D721Med (cell line): ENCODE data around the gene CTDP1.

Source experiments
- DNase-seq: peaks from one replicate; pipeline ENCODE4 v3.0.0; 2011; ENCODE audit warnings: low spot score; ENCODE audit not compliant: insufficient read length
- FAIRE-seq: peaks from 2 replicates; lab custom pipeline; 2011; peaks lifted over from hg19 to GRCh38; lab: Jason Lieb, UNC
- TF ChIP-seq, protein P1 (sequence below): IDR thresholded peaks from 2 replicates; pipeline ENCODE4 v1.5.1; 2012; ENCODE audit warnings: mild to moderate bottlenecking, control low read depth; ENCODE audit not compliant: insufficient read depth; ENCODE audit errors: missing control alignments

Gene CTDP1

GRCh38 chr18:79789901-79790890 is 110.6 kb downstream of the CTDP1 start:
- TF ChIP-seq, protein P1, sequence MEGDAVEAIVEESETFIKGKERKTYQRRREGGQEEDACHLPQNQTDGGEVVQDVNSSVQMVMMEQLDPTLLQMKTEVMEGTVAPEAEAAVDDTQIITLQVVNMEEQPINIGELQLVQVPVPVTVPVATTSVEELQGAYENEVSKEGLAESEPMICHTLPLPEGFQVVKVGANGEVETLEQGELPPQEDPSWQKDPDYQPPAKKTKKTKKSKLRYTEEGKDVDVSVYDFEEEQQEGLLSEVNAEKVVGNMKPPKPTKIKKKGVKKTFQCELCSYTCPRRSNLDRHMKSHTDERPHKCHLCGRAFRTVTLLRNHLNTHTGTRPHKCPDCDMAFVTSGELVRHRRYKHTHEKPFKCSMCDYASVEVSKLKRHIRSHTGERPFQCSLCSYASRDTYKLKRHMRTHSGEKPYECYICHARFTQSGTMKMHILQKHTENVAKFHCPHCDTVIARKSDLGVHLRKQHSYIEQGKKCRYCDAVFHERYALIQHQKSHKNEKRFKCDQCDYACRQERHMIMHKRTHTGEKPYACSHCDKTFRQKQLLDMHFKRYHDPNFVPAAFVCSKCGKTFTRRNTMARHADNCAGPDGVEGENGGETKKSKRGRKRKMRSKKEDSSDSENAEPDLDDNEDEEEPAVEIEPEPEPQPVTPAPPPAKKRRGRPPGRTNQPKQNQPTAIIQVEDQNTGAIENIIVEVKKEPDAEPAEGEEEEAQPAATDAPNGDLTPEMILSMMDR, result no peak
- no peak for DNase-seq
- FAIRE-seq, result no peak

- FAIRE-seq (peak; percentile 80), DNase-seq (no peak)
- TF ChIP-seq, protein P1, result no peak
Measured at GRCh38 chr18:79790996-79791972, 111.7 kb downstream of the CTDP1 start.

DNA sequence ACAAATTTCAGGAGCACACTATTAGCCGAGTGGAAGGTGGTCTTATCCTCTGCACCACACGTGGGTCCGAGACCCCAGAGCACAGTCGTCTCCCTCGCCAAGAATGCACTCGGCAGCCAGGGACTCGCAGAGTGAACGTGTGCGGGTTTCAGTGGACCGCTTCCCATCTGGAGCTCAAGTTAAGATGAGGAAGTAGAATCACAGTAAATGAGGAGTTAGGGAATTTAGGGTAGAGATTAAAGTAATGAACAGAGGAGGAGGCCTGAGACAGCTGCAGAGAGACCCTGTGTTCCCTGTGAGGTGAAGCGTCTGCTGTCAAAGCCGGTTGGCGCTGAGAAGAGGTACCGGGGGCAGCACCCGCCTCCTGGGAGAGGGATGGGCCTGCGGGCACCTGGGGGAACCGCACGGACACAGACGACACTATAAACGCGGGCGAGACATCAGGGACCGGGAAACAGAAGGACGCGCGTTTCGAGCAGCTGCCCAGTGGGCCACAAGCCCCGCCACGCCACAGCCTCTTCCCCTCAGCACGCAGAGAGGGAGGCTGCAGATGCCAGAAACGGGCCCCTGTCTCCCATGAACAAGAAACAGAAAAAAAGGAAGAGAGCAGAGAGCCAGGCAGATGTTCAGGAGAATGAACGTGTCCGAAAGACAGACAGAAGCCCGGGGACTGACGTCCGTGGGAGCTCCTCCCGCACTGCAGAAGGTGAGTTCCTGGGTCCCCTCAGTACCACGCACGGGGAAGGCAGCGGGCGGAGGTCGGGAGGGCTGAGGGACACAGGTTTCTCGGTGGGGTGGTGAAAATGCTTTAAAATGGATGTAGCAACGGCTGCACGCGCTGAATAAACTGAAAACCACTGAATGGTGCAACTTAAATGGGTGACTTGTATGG is 112.7 kb downstream of the CTDP1 start:
- TF ChIP-seq, protein P1, result no peak
- DNase-seq (no peak), FAIRE-seq (peak; percentile 75)

GRCh38 chr18:79792988-79793355 is 113.4 kb downstream of the CTDP1 start:
- FAIRE-seq, result no peak
- TF ChIP-seq, protein P1, result no peak
- no peak for DNase-seq

- FAIRE-seq, result peak; percentile 21
- TF ChIP-seq, protein P1, result no peak
- DNase-seq, result no peak
Measured at GRCh38 chr18:79794846-79795245, 115.2 kb downstream of the CTDP1 start.

GRCh38 chr18:79795446-79795845 is 115.8 kb downstream of the CTDP1 start:
- DNase-seq (no peak), FAIRE-seq (peak; percentile 95)
- TF ChIP-seq, protein P1, result no peak
